ENCODE results near the gene RARRES1. TPM values are rescaled to one million over a fixed set of nuclear protein-coding genes. Genes with fewer than 3 reads are reported as not detected.

The RARRES1 gene
- total RNA-seq, 2 experiments from 2014 or later = not detected

Small RNA genes within 50 kb of the gene (small RNA-seq; reads per million reads assigned to genes)
- gene AC080013.6 = not detected

Other genes with a start within 250 kb of the RARRES1 start
- gene MLF1, start 161.3 kb downstream of the RARRES1 start, total RNA-seq (2014; rRNA removed; shearing (Covaris generic)) = not detected in 2 replicates
- gene MLF1, start 161.3 kb downstream of the RARRES1 start, total RNA-seq (2022) = not detected in 2 replicates
- 29.4 and 36.5 TPM in 2 replicates for gene GFM1, start 87.9 kb downstream of the RARRES1 start, total RNA-seq (2014; rRNA removed; shearing (Covaris generic))
- 40.4 and 53.7 TPM in 2 replicates for gene GFM1, start 87.9 kb downstream of the RARRES1 start, total RNA-seq (2022)
- gene LXN, start 59.8 kb downstream of the RARRES1 start, total RNA-seq (2014; rRNA removed; shearing (Covaris generic)) = 9.0 and 10.9 TPM in 2 replicates
- gene LXN, start 59.8 kb downstream of the RARRES1 start, total RNA-seq (2022) = 4.8 and 5.5 TPM in 2 replicates
- gene MFSD1, start 69.6 kb upstream of the RARRES1 start, total RNA-seq (2014; rRNA removed; shearing (Covaris generic)) = 19.8 and 26.0 TPM in 2 replicates
- gene MFSD1, start 69.6 kb upstream of the RARRES1 start, total RNA-seq (2022) = 22.7 and 27.3 TPM in 2 replicates